ENCODE results near the gene TAB2.
A peak's percentile ranks its signal among the peaks of the same experiment; 100 is the strongest.

Gene TAB2

GRCh38 chr6:149317644-149318571 is at the start of gene TAB2:
Gene TAB2, plus strand, starts transcription at chr6:149317712. Its CDS starts 52,286 bp downstream, at chr6:149369998.
- DNase-seq (ENCODE audit: extremely low read depth, insufficient read length), result peak; percentile 79
- TF ChIP-seq CTCF (IDR thresholded peaks at IDR 0.05; ENCODE audit: insufficient read depth, low read length, poor library complexity, severe bottlenecking), result no peak
- H3K36me3 ChIP-seq (ENCODE audit: control insufficient read depth, insufficient read depth, low read length), result no peaks in the 10 kb centered on the region
- peak within 1 kb of the TSS; percentile 97 for H3K4me3 ChIP-seq (replicated peaks; ENCODE audit: low read depth, low read length)
- no peaks in the 10 kb centered on the region for H3K27me3 ChIP-seq (replicated peaks; ENCODE audit: control insufficient read depth, insufficient read depth, low read length)

GRCh38 chr6:149268146-149268545 is 49.4 kb upstream of the TAB2 start:
- Histone ChIP-seq H3K4me3 (replicated peaks; ENCODE audit: low read depth, low read length) (no peak overlapping the region), H3K36me3 (ENCODE audit: control insufficient read depth, insufficient read depth, low read length) (no peaks in the 10 kb centered on the region), H3K27me3 (replicated peaks; ENCODE audit: control insufficient read depth, insufficient read depth, low read length) (no peaks in the 10 kb centered on the region)
- no peak for TF ChIP-seq CTCF (IDR thresholded peaks at IDR 0.05; ENCODE audit: insufficient read depth, low read length, poor library complexity, severe bottlenecking)
- no peak for DNase-seq (ENCODE audit: extremely low read depth, insufficient read length)

GRCh38 chr6:149268768-149269167 is 48.7 kb upstream of the TAB2 start:
- no peak overlapping the region for H3K4me3 ChIP-seq (replicated peaks; ENCODE audit: low read depth, low read length)
- no peak for TF ChIP-seq CTCF (IDR thresholded peaks at IDR 0.05; ENCODE audit: insufficient read depth, low read length, poor library complexity, severe bottlenecking)
- H3K36me3 ChIP-seq (ENCODE audit: control insufficient read depth, insufficient read depth, low read length), result no peaks in the 10 kb centered on the region
- H3K27me3 ChIP-seq (replicated peaks; ENCODE audit: control insufficient read depth, insufficient read depth, low read length), result no peaks in the 10 kb centered on the region
- DNase-seq (ENCODE audit: extremely low read depth, insufficient read length), result no peak

- Histone ChIP-seq H3K36me3 (ENCODE audit: control insufficient read depth, insufficient read depth, low read length) (no peaks in the 10 kb centered on the region), H3K27me3 (replicated peaks; ENCODE audit: control insufficient read depth, insufficient read depth, low read length) (no peaks in the 10 kb centered on the region), H3K4me3 (replicated peaks; ENCODE audit: low read depth, low read length) (no peak overlapping the region)
- no peak for TF ChIP-seq CTCF (IDR thresholded peaks at IDR 0.05; ENCODE audit: insufficient read depth, low read length, poor library complexity, severe bottlenecking)
- DNase-seq (ENCODE audit: extremely low read depth, insufficient read length), result no peak
These were observed 46.9 kb upstream of the TAB2 start for GRCh38 chr6:149270616-149271015.

GRCh38 chr6:149271348-149272340 is 45.9 kb upstream of the TAB2 start:
- no peaks in the 10 kb centered on the region for H3K36me3 ChIP-seq (ENCODE audit: control insufficient read depth, insufficient read depth, low read length)
- H3K4me3 ChIP-seq (replicated peaks; ENCODE audit: low read depth, low read length), result no peak overlapping the region
- TF ChIP-seq CTCF (IDR thresholded peaks at IDR 0.05; ENCODE audit: insufficient read depth, low read length, poor library complexity, severe bottlenecking), result no peak
- DNase-seq (ENCODE audit: extremely low read depth, insufficient read length), result peak; percentile 72
- no peaks in the 10 kb centered on the region for H3K27me3 ChIP-seq (replicated peaks; ENCODE audit: control insufficient read depth, insufficient read depth, low read length)

All from GM06990 (cell line).